DMS153 treated with DMSO at 0.1 percent for 48 hours (cell line): Measurements from ENCODE around the gene DAAM2.

Experiments used
- DNase-seq: peaks from one replicate; lab custom pipeline; 2025; ENCODE audit not compliant: unreplicated experiment; lab: John Stamatoyannopoulos, UW

Gene DAAM2

GRCh38 chr6:39904946-39905639 is 112.9 kb downstream of the DAAM2 start:
- no peak for DNase-seq

GRCh38 chr6:39905640-39905975 is 113.4 kb downstream of the DAAM2 start:
- DNase-seq, result no peak

GRCh38 chr6:39906318-39906761 is 114.2 kb downstream of the DAAM2 start:
- DNase-seq, result no peak

- no peak for DNase-seq
Measured at GRCh38 chr6:39907871-39908575, 115.8 kb downstream of the DAAM2 start.

GRCh38 chr6:39908838-39909583 is 116.8 kb downstream of the DAAM2 start:
- DNase-seq, result no peak

- DNase-seq, result no peak
Measured at GRCh38 chr6:39909701-39910100, 117.5 kb downstream of the DAAM2 start.

GRCh38 chr6:39910164-39910563 is 118.0 kb downstream of the DAAM2 start:
- no peak for DNase-seq

GRCh38 chr6:39910744-39911143 is 118.6 kb downstream of the DAAM2 start:
- no peak for DNase-seq

GRCh38 chr6:39911513-39912125 is 119.4 kb downstream of the DAAM2 start:
- no peak for DNase-seq

- DNase-seq, result no peak
Measured at GRCh38 chr6:39912446-39912845, 120.3 kb downstream of the DAAM2 start.

- DNase-seq, result no peak
Measured at GRCh38 chr6:39913391-39913916, 121.3 kb downstream of the DAAM2 start.

GRCh38 chr6:39914239-39914638 is 122.1 kb downstream of the DAAM2 start:
- no peak for DNase-seq

- DNase-seq, result no peak
Measured at GRCh38 chr6:39915866-39916265, 123.7 kb downstream of the DAAM2 start.

- DNase-seq, result no peak
Measured at GRCh38 chr6:39917329-39917728, 125.2 kb downstream of the DAAM2 start.

GRCh38 chr6:39917981-39918380 is 125.8 kb downstream of the DAAM2 start:
- DNase-seq, result no peak

- no peak for DNase-seq
Measured at GRCh38 chr6:39918831-39919230, 126.7 kb downstream of the DAAM2 start.

GRCh38 chr6:39920157-39920556 is 128.0 kb downstream of the DAAM2 start:
- no peak for DNase-seq

- DNase-seq, result no peak
Measured at GRCh38 chr6:39922821-39923220, 130.6 kb downstream of the DAAM2 start.

- no peak for DNase-seq
Measured at GRCh38 chr6:39923394-39923793, 131.2 kb downstream of the DAAM2 start.

GRCh38 chr6:39923861-39924260 is 131.7 kb downstream of the DAAM2 start:
- no peak for DNase-seq

- no peak for DNase-seq
Measured at GRCh38 chr6:39924283-39924682, 132.1 kb downstream of the DAAM2 start.
